Endothelial cell of umbilical vein (primary cell): ENCODE results near the gene SLC38A11. TPM values are rescaled to one million over a fixed set of nuclear protein-coding genes. Genes with fewer than 3 reads are reported as not detected.

Experiments used
- BruUV-seq: library from RNA; stranded (reverse); fragments of 400-500 nt; replicated peaks from 2 replicates; lab custom pipeline; 2021; lab: Mats Ljungman, UMichigan
- CTCF ChIA-PET: fragments of 300-600, 350-600 bp; sonication (Branson Sonifier 250); formaldehyde crosslinking; loops from one replicate; lab custom pipeline; 2021; ENCODE audit warnings: antibody characterized with exemption, inconsistent platforms; lab: Charles Lee
- POLR2A ChIA-PET: fragments of 300-600, 350-600 bp; sonication (Branson Sonifier 250); formaldehyde crosslinking; loops from one replicate; lab custom pipeline; 2021; ENCODE audit warnings: antibody characterized with exemption, inconsistent platforms; lab: Charles Lee
- DNase-seq: peaks from one replicate; pipeline ENCODE4 v3.0.0-alpha.2; 2011; ENCODE audit warnings: low read depth, low spot score
- FAIRE-seq: peaks from 2 replicates; lab custom pipeline; 2011; peaks lifted over from hg19 to GRCh38; lab: Jason Lieb, UNC
- H2AFZ ChIP-seq: 2 replicates; pipeline ENCODE4 v1.6.0; 2012; ENCODE audit warnings: low read depth, low read length, control low read depth, inconsistent platforms
- H3K27ac ChIP-seq: 2 replicates; pipeline ENCODE4 v1.5.1; 2011; ENCODE audit warnings: low read depth, mild to moderate bottlenecking, control low read depth, low read length, moderate library complexity; ENCODE audit not compliant: insufficient read depth
- H3K27me3 ChIP-seq, 2 experiments: 2 replicates each; pipeline versions ENCODE4 v1.6.0 to v1.6.1; 2011; ENCODE audit warnings: low read length in 2 of 2, mixed read lengths in 1 of 2; ENCODE audit not compliant: control insufficient read depth in 2 of 2, insufficient read depth in 2 of 2
- H3K36me3 ChIP-seq, 2 experiments: 2 replicates in 1 of 2; 3 replicates in 1 of 2; pipeline ENCODE4 v1.5.1; 2011; ENCODE audit warnings: low read length in 2 of 2, mild to moderate bottlenecking in 1 of 2, moderate library complexity in 1 of 2; ENCODE audit not compliant: control insufficient read depth in 2 of 2, insufficient read depth in 2 of 2; ENCODE audit errors: extremely low read depth in 1 of 2
- H3K4me1 ChIP-seq: 3 replicates; pipeline ENCODE4 v1.5.1; 2011; ENCODE audit warnings: mild to moderate bottlenecking, low read length; ENCODE audit not compliant: control insufficient read depth, insufficient read depth; ENCODE audit errors: extremely low read depth
- H3K4me2 ChIP-seq: 2 replicates; pipeline ENCODE4 v1.6.1; 2011; ENCODE audit warnings: low read length, control low read depth, mixed read lengths; ENCODE audit not compliant: insufficient read depth
- H3K4me3 ChIP-seq, 3 experiments: fragments of 200-600 bp in 1 of 3; sonication (generic), shearing (Covaris generic) in 1 of 3; replicated peaks in 1 of 3; 2 replicates each; pipeline ENCODE4 v1.5.1; 2011 to 2016; ENCODE audit warnings: control low read depth in 3 of 3, low read length in 3 of 3, mild to moderate bottlenecking in 2 of 3, inconsistent platforms in 1 of 3, low read depth in 1 of 3, moderate library complexity in 1 of 3; ENCODE audit not compliant: insufficient read depth in 1 of 3
- H3K79me2 ChIP-seq: 2 replicates; pipeline ENCODE4 v1.6.0; 2012; ENCODE audit warnings: low read length, inconsistent platforms; ENCODE audit not compliant: control insufficient read depth, insufficient read depth
- H3K9ac ChIP-seq: replicated peaks from 2 replicates; pipeline ENCODE3; 2011; ENCODE audit warnings: low read length, control low read depth; ENCODE audit not compliant: insufficient read depth; ENCODE audit errors: extremely low read depth
- H3K9me1 ChIP-seq: replicated peaks from 3 replicates; pipeline ENCODE4 v1.6.0; 2011; ENCODE audit warnings: mild to moderate bottlenecking, low read length; ENCODE audit not compliant: control insufficient read depth, insufficient read depth; ENCODE audit errors: extremely low read depth
- H3K9me3 ChIP-seq: replicated peaks from 2 replicates; pipeline ENCODE4 v1.5.1; 2012; ENCODE audit warnings: low read length, inconsistent platforms; ENCODE audit not compliant: control insufficient read depth, insufficient read depth
- H4K20me1 ChIP-seq: replicated peaks from 2 replicates; pipeline ENCODE3; 2011; ENCODE audit warnings: mild to moderate bottlenecking, low read length; ENCODE audit not compliant: control insufficient read depth, insufficient read depth; ENCODE audit errors: extremely low read depth
- CTCF ChIP-seq, 2 donors: IDR thresholded peaks; 1 replicate in 1 of 2; 2 replicates in 1 of 2; pipeline ENCODE4 v1.5.1; 2011; ENCODE audit warnings: low read length in 2 of 2, mild to moderate bottlenecking in 2 of 2, moderate library complexity in 2 of 2, control low read depth in 1 of 2, inconsistent platforms in 1 of 2, low read depth in 1 of 2; ENCODE audit not compliant: insufficient read depth in 1 of 2; ENCODE audit errors: extremely low read depth in 1 of 2
- EZH2 ChIP-seq: IDR thresholded peaks from 2 replicates; pipeline ENCODE4 v1.6.1; 2012; ENCODE audit warnings: borderline replicate concordance, low read depth, mild to moderate bottlenecking, moderate library complexity, low read length, inconsistent platforms; ENCODE audit not compliant: severe bottlenecking
- FOS ChIP-seq: IDR thresholded peaks from 2 replicates; pipeline ENCODE4 v1.6.1; 2011; ENCODE audit warnings: mild to moderate bottlenecking, low read length, moderate library complexity, borderline replicate concordance; ENCODE audit not compliant: insufficient read depth
- GATA2 ChIP-seq: IDR thresholded peaks from 2 replicates; pipeline ENCODE4 v1.7.0; 2011; ENCODE audit warnings: low read depth, mild to moderate bottlenecking, moderate library complexity, mixed read lengths, low read length; ENCODE audit not compliant: insufficient read length, insufficient read depth
- JUN ChIP-seq: IDR thresholded peaks from 2 replicates; pipeline ENCODE4 v1.6.1; 2011; ENCODE audit warnings: borderline replicate concordance, low read depth; ENCODE audit not compliant: insufficient read length, insufficient read depth
- MAX ChIP-seq: IDR thresholded peaks from 2 replicates; pipeline ENCODE4 v1.6.1; 2011; ENCODE audit not compliant: insufficient read depth, insufficient read length
- MYC ChIP-seq: IDR thresholded peaks from one replicate; pipeline ENCODE4 v1.6.1; 2011; ENCODE audit warnings: mild to moderate bottlenecking, low read depth, low read length
- POLR2A ChIP-seq: IDR thresholded peaks from 2 replicates; pipeline ENCODE4 v1.6.1; 2012; ENCODE audit warnings: low read depth, mild to moderate bottlenecking, control low read depth, low read length
- POLR2AphosphoS5 ChIP-seq: IDR thresholded peaks from 2 replicates; pipeline ENCODE4 v1.6.1; 2012; ENCODE audit warnings: low read depth, mild to moderate bottlenecking, control low read depth, low read length, moderate library complexity; ENCODE audit not compliant: insufficient read depth
- dilution Hi-C: fragments of 300-500 bp; cut with MboI; formaldehyde crosslinking; loops from one replicate; pipeline ENCODE4 v1.15.0; 2019; ENCODE audit warnings: low sequenced_read_pairs; ENCODE audit not compliant: extremely low pct_ligation_motif_present
- intact Hi-C: fragments of 100-400 bp; cut with micrococcal nuclease; formaldehyde crosslinking; loops from one replicate; pipeline ENCODE4 v1.10.0; 2022
- polyA plus RNA-seq, 4 experiments: library from polyadenylated mRNA; depleted of rRNA in 3 of 4; stranded (reverse) in 3 of 4; unstranded in 1 of 4; fragments of >200 nt; gene quantifications; 2 replicates each; pipeline versions ENCODE4 v1.2.1 to v1.2.3, GENCODE V29; 2011 to 2012; ENCODE audit warnings: missing spikeins in 1 of 4
- total RNA-seq: library from RNA; stranded (reverse); gene quantifications from 2 replicates; pipeline ENCODE4 v1.2.3, GENCODE V29; 2021

SLC38A11 gene
- total and polyA plus RNA-seq, 2 donors (not counting 3 experiments of a cell fraction or from before 2014, with no cell fraction given) = not detected

DNA sequence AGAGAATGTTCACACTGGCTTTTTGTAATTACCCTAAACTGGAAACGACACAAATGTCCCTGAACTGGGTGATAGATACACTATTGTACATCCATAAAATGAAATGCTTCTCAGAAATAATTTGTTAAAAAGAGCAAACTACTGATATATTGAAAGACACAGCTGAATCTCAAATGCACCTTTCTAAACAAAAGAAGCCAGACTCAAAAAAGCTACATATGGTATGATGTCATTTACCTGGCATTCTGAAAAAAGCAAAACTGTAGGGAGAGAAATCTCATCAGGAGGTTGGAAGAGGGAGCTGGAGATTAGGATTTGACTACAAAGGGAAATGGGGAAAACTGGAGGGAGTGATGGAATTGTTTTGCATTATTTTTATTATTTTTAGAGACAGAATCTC lies 12.0 kb downstream of the SLC38A11 start:
- FAIRE-seq (no peak), DNase-seq (no peak)
- ChIA-PET CTCF (interaction anchor here (1.4 to 2.2 kb wide), 4 partner anchors 10 to 383 kb away, joined by 3 to 5 read pairs (median 4); no protein-coding TSS in a partner anchor), POLR2A (no interaction called here)
- dilution Hi-C loops (no loop called here), intact Hi-C loops (no loop called here)
- H3K4me3 ChIP-seq = no peak overlapping the region
- H3K79me2 ChIP-seq = no peaks in the 10 kb centered on the region
- no peaks in the 10 kb centered on the region for H3K36me3 ChIP-seq
- H3K4me2 ChIP-seq = no peak overlapping the region
- no peak for TF ChIP-seq MAX
- no peak for TF ChIP-seq JUN
- H2AFZ ChIP-seq = no peak overlapping the region
- no peaks in the 10 kb centered on the region for H3K27me3 ChIP-seq
- H3K9ac ChIP-seq = no peak overlapping the region
- no TSS peak for BruUV-seq
- H3K27ac ChIP-seq = no peak overlapping the region
- H3K9me3 ChIP-seq = no peaks in the 10 kb centered on the region
- no peaks in the 10 kb centered on the region for H3K9me1 ChIP-seq
- no peaks in the 10 kb centered on the region for H4K20me1 ChIP-seq
- H3K4me1 ChIP-seq = no peaks in the 10 kb centered on the region

- FAIRE-seq (no peak), DNase-seq (no peak)
- no TSS peak for BruUV-seq
- H4K20me1 ChIP-seq = no peaks in the 10 kb centered on the region
- no peak overlapping the region for H2AFZ ChIP-seq
- H3K9me3 ChIP-seq = no peaks in the 10 kb centered on the region
- CTCF ChIA-PET = interaction anchor here (0.8 to 1.4 kb wide), 2 partner anchors 10 to 55 kb away, joined by 3 read pairs; no protein-coding TSS in a partner anchor
- H3K27me3 ChIP-seq = no peaks in the 10 kb centered on the region
- H3K79me2 ChIP-seq = no peaks in the 10 kb centered on the region
- H3K9me1 ChIP-seq = no peaks in the 10 kb centered on the region
- intact Hi-C loops = no loop called here
- TF ChIP-seq EZH2 (no peak), MYC (no peak), GATA2 (no peak), POLR2AphosphoS5 (no peak), FOS (no peak), JUN (no peak), CTCF (IDR thresholded peaks at IDR 0.05; ENCODE audit: extremely low read depth in 1 of 2, insufficient read depth in 1 of 2, low read depth in 1 of 2, low read length in 2 of 2) (no peak), MAX (no peak), POLR2A (no peak)
- no peaks in the 10 kb centered on the region for H3K36me3 ChIP-seq
- POLR2A ChIA-PET = no interaction called here
- H3K9ac ChIP-seq = no peak overlapping the region
- H3K4me2 ChIP-seq = no peak overlapping the region
- H3K4me3 ChIP-seq = no peak overlapping the region
- H3K27ac ChIP-seq = no peak overlapping the region
- dilution Hi-C loops = no loop called here
- H3K4me1 ChIP-seq = no peaks in the 10 kb centered on the region
These were observed 17.4 kb downstream of the SLC38A11 start for GRCh38 chr2:164937864-164938401.
